DND-41 (cell line): ENCODE measurements around the gene SYCP2L.

Experiments used
- ATAC-seq: fragments of 200-7000 bp; cut with Tn5 transposase; 3 replicates; pipeline ENCODE4 v1.9.1; 2021; ENCODE audit warnings: low read depth; ENCODE audit not compliant: insufficient read depth
- DNase-seq: peaks from one replicate; pipeline ENCODE4 v3.0.0-alpha.2; 2020
- H2AFZ ChIP-seq: 2 replicates; pipeline ENCODE4 v1.6.0; 2012; ENCODE audit warnings: low read depth, low read length
- H3K27ac ChIP-seq: 2 replicates; pipeline ENCODE4 v1.5.1; 2012; ENCODE audit warnings: low read length, inconsistent platforms
- H3K27me3 ChIP-seq: fragments of 200-600 bp; sonication (generic); 2 replicates; pipeline ENCODE4 v1.6.0; 2012; ENCODE audit warnings: low read length, mild to moderate bottlenecking, inconsistent platforms; ENCODE audit not compliant: insufficient read depth, poor library complexity
- H3K36me3 ChIP-seq: 2 replicates; pipeline ENCODE4 v1.5.1; 2012; ENCODE audit warnings: low read length, inconsistent platforms; ENCODE audit not compliant: insufficient read depth
- H3K4me1 ChIP-seq: 2 replicates; pipeline ENCODE4 v1.5.1; 2012; ENCODE audit warnings: mild to moderate bottlenecking, low read length; ENCODE audit not compliant: insufficient read depth
- H3K4me2 ChIP-seq: 2 replicates; pipeline ENCODE4 v1.6.0; 2012; ENCODE audit warnings: mild to moderate bottlenecking, moderate library complexity, low read length, inconsistent platforms; ENCODE audit not compliant: insufficient read depth
- H3K4me3 ChIP-seq, 2 experiments: fragments of 200-600 bp in 1 of 2; shearing (Covaris generic) in 1 of 2; 2 replicates each; pipeline ENCODE4 v1.5.1; 2012 to 2016; ENCODE audit warnings: inconsistent platforms in 2 of 2, low read length in 2 of 2, mild to moderate bottlenecking in 2 of 2, low read depth in 1 of 2, moderate library complexity in 1 of 2
- H3K79me2 ChIP-seq: 2 replicates; pipeline ENCODE4 v1.6.0; 2012; ENCODE audit warnings: low read length, inconsistent platforms; ENCODE audit not compliant: insufficient read depth
- H3K9ac ChIP-seq: 2 replicates; pipeline ENCODE4 v1.6.0; 2012; ENCODE audit warnings: low read depth, mild to moderate bottlenecking, inconsistent platforms, low read length, moderate library complexity
- H3K9me3 ChIP-seq: 2 replicates; pipeline ENCODE4 v1.5.1; 2012; ENCODE audit warnings: low read length, moderate library complexity, mild to moderate bottlenecking, inconsistent platforms; ENCODE audit not compliant: insufficient read depth, severe bottlenecking
- H4K20me1 ChIP-seq: 2 replicates; pipeline ENCODE4 v1.6.0; 2012; ENCODE audit warnings: low read length; ENCODE audit not compliant: insufficient read depth
- EZH2 ChIP-seq: IDR thresholded peaks from 3 replicates; pipeline ENCODE4 v1.6.1; 2012; ENCODE audit warnings: borderline replicate concordance, low read depth, mild to moderate bottlenecking, moderate library complexity, low read length, inconsistent platforms; ENCODE audit not compliant: severe bottlenecking
- TF ChIP-seq, protein P1 (sequence below): IDR thresholded peaks from 2 replicates; pipeline ENCODE4 v1.5.1; 2012; ENCODE audit warnings: borderline replicate concordance, low read length, moderate library complexity, mild to moderate bottlenecking; ENCODE audit not compliant: poor library complexity, severe bottlenecking; ENCODE audit errors: extremely low read depth

The SYCP2L gene

GRCh38 chr6:10962673-10963072 lies 75.8 kb downstream of the SYCP2L start:
- DNase-seq (no peak), ATAC-seq (no peak)
- Histone ChIP-seq H3K79me2 (no peaks in the 10 kb centered on the region), H3K36me3 (no peaks in the 10 kb centered on the region), H3K27me3 (no peaks in the 10 kb centered on the region), H2AFZ (no peak overlapping the region), H3K9me3 (no peaks in the 10 kb centered on the region), H3K27ac (no peak overlapping the region), H3K9ac (no peak overlapping the region), H3K4me3 (no peak overlapping the region), H3K4me2 (no peak overlapping the region), H4K20me1 (no peaks in the 10 kb centered on the region), H3K4me1 (no peaks in the 10 kb centered on the region)
- TF ChIP-seq EZH2 = no peak
- TF ChIP-seq, protein P1, sequence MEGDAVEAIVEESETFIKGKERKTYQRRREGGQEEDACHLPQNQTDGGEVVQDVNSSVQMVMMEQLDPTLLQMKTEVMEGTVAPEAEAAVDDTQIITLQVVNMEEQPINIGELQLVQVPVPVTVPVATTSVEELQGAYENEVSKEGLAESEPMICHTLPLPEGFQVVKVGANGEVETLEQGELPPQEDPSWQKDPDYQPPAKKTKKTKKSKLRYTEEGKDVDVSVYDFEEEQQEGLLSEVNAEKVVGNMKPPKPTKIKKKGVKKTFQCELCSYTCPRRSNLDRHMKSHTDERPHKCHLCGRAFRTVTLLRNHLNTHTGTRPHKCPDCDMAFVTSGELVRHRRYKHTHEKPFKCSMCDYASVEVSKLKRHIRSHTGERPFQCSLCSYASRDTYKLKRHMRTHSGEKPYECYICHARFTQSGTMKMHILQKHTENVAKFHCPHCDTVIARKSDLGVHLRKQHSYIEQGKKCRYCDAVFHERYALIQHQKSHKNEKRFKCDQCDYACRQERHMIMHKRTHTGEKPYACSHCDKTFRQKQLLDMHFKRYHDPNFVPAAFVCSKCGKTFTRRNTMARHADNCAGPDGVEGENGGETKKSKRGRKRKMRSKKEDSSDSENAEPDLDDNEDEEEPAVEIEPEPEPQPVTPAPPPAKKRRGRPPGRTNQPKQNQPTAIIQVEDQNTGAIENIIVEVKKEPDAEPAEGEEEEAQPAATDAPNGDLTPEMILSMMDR = no peak

- ATAC-seq (no peak), DNase-seq (no peak)
- Histone ChIP-seq H3K36me3 (no peaks in the 10 kb centered on the region), H3K9ac (no peak overlapping the region), H3K27ac (no peak overlapping the region), H3K4me3 (no peak overlapping the region), H4K20me1 (no peaks in the 10 kb centered on the region), H3K79me2 (no peaks in the 10 kb centered on the region), H3K27me3 (peaks cover 1% of the 10 kb centered on the region), H3K9me3 (no peaks in the 10 kb centered on the region), H3K4me1 (no peaks in the 10 kb centered on the region), H3K4me2 (no peak overlapping the region), H2AFZ (no peak overlapping the region)
- TF ChIP-seq, protein P1 = no peak
- TF ChIP-seq EZH2 = no peak
Observed at GRCh38 chr6:10963113-10963512, 76.3 kb downstream of the SYCP2L start.

- H4K20me1 ChIP-seq = no peaks in the 10 kb centered on the region
- H3K79me2 ChIP-seq = no peaks in the 10 kb centered on the region
- no peak overlapping the region for H3K27ac ChIP-seq
- no peak overlapping the region for H2AFZ ChIP-seq
- no peak overlapping the region for H3K4me3 ChIP-seq
- TF ChIP-seq, protein P1 = no peak
- no peak for TF ChIP-seq EZH2
- ATAC-seq = no peak
- no peak overlapping the region for H3K4me2 ChIP-seq
- no peak overlapping the region for H3K9ac ChIP-seq
- no peaks in the 10 kb centered on the region for H3K36me3 ChIP-seq
- DNase-seq = no peak
- H3K27me3 ChIP-seq = peaks cover 7% of the 10 kb centered on the region
- no peaks in the 10 kb centered on the region for H3K4me1 ChIP-seq
- no peaks in the 10 kb centered on the region for H3K9me3 ChIP-seq
Observed at GRCh38 chr6:10964684-10965083, 77.8 kb downstream of the SYCP2L start.

DNA sequence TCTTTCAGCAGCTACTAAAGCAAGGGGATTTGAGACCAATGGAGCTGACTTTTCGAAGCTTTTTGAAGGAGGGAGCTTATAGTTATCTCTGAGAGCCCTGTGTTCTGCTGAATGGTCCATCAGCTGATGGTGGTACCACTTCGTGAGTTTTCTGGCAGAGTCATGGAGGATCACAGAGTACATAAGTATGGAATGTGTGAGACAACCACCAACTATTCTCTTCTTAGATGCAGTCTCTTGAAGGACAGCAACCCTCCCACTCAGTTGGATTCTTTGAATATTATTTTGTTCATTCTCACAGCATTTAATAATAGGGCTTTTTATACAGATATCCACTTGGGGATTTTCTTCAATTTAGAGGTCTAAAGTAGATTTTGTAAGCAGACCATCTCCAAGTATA lies 81.9 kb downstream of the SYCP2L start:
- Histone ChIP-seq H3K4me2 (no peak overlapping the region), H3K27ac (no peak overlapping the region), H3K9me3 (no peaks in the 10 kb centered on the region), H2AFZ (no peak overlapping the region), H3K79me2 (no peaks in the 10 kb centered on the region), H3K4me1 (no peaks in the 10 kb centered on the region), H3K4me3 (no peak overlapping the region), H3K9ac (no peak overlapping the region), H4K20me1 (no peaks in the 10 kb centered on the region), H3K36me3 (no peaks in the 10 kb centered on the region), H3K27me3 (peaks cover 11% of the 10 kb centered on the region)
- no peak for ATAC-seq
- no peak for DNase-seq
- TF ChIP-seq, protein P1 = no peak
- no peak for TF ChIP-seq EZH2
